DND-41 (cell line): ENCODE data around the gene SNAP25.

Experiments used
- ATAC-seq: fragments of 200-7000 bp; cut with Tn5 transposase; 3 replicates; pipeline ENCODE4 v1.9.1; 2021; ENCODE audit warnings: low read depth; ENCODE audit not compliant: insufficient read depth
- DNase-seq: peaks from one replicate; pipeline ENCODE4 v3.0.0-alpha.2; 2020
- H2AFZ ChIP-seq: 2 replicates; pipeline ENCODE4 v1.6.0; 2012; ENCODE audit warnings: low read depth, low read length
- H3K27ac ChIP-seq: 2 replicates; pipeline ENCODE4 v1.5.1; 2012; ENCODE audit warnings: low read length, inconsistent platforms
- H3K27me3 ChIP-seq: fragments of 200-600 bp; sonication (generic); 2 replicates; pipeline ENCODE4 v1.6.0; 2012; ENCODE audit warnings: low read length, mild to moderate bottlenecking, inconsistent platforms; ENCODE audit not compliant: insufficient read depth, poor library complexity
- H3K36me3 ChIP-seq: 2 replicates; pipeline ENCODE4 v1.5.1; 2012; ENCODE audit warnings: low read length, inconsistent platforms; ENCODE audit not compliant: insufficient read depth
- H3K4me1 ChIP-seq: 2 replicates; pipeline ENCODE4 v1.5.1; 2012; ENCODE audit warnings: mild to moderate bottlenecking, low read length; ENCODE audit not compliant: insufficient read depth
- H3K4me2 ChIP-seq: 2 replicates; pipeline ENCODE4 v1.6.0; 2012; ENCODE audit warnings: mild to moderate bottlenecking, moderate library complexity, low read length, inconsistent platforms; ENCODE audit not compliant: insufficient read depth
- H3K4me3 ChIP-seq, 2 experiments: fragments of 200-600 bp in 1 of 2; shearing (Covaris generic) in 1 of 2; 2 replicates each; pipeline ENCODE4 v1.5.1; 2012 to 2016; ENCODE audit warnings: inconsistent platforms in 2 of 2, low read length in 2 of 2, mild to moderate bottlenecking in 2 of 2, low read depth in 1 of 2, moderate library complexity in 1 of 2
- H3K79me2 ChIP-seq: 2 replicates; pipeline ENCODE4 v1.6.0; 2012; ENCODE audit warnings: low read length, inconsistent platforms; ENCODE audit not compliant: insufficient read depth
- H3K9ac ChIP-seq: 2 replicates; pipeline ENCODE4 v1.6.0; 2012; ENCODE audit warnings: low read depth, mild to moderate bottlenecking, inconsistent platforms, low read length, moderate library complexity
- H3K9me3 ChIP-seq: 2 replicates; pipeline ENCODE4 v1.5.1; 2012; ENCODE audit warnings: low read length, moderate library complexity, mild to moderate bottlenecking, inconsistent platforms; ENCODE audit not compliant: insufficient read depth, severe bottlenecking
- H4K20me1 ChIP-seq: 2 replicates; pipeline ENCODE4 v1.6.0; 2012; ENCODE audit warnings: low read length; ENCODE audit not compliant: insufficient read depth
- EZH2 ChIP-seq: IDR thresholded peaks from 3 replicates; pipeline ENCODE4 v1.6.1; 2012; ENCODE audit warnings: borderline replicate concordance, low read depth, mild to moderate bottlenecking, moderate library complexity, low read length, inconsistent platforms; ENCODE audit not compliant: severe bottlenecking
- TF ChIP-seq, protein P1 (sequence below): IDR thresholded peaks from 2 replicates; pipeline ENCODE4 v1.5.1; 2012; ENCODE audit warnings: borderline replicate concordance, low read length, moderate library complexity, mild to moderate bottlenecking; ENCODE audit not compliant: poor library complexity, severe bottlenecking; ENCODE audit errors: extremely low read depth

Gene SNAP25

DNA sequence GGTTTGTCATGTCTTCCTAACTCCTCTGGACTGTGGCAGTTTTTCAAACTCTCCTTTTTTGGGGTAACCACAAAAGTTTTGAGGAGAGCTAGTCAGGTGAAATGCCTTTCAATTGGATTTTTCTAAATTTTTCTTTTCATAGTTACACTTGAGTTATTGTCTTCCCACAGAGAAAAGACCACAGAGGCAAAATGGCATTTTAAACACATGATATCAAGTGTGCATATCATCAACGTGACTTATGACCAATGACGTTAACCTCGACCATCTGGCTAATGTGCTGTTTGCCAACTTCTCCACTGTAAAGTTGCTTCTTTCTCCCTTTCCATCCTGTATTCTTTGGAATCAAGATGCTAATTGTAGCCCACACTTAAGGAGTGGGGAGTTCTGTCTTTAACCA lies 41.3 kb upstream of the SNAP25 start:
- no peaks in the 10 kb centered on the region for H3K9me3 ChIP-seq
- no peak overlapping the region for H3K4me3 ChIP-seq
- H3K27me3 ChIP-seq: no peaks in the 10 kb centered on the region
- DNase-seq (no peak), ATAC-seq (no peak)
- no peak overlapping the region for H3K4me2 ChIP-seq
- H3K27ac ChIP-seq: no peak overlapping the region
- no peaks in the 10 kb centered on the region for H4K20me1 ChIP-seq
- TF ChIP-seq, protein P1, sequence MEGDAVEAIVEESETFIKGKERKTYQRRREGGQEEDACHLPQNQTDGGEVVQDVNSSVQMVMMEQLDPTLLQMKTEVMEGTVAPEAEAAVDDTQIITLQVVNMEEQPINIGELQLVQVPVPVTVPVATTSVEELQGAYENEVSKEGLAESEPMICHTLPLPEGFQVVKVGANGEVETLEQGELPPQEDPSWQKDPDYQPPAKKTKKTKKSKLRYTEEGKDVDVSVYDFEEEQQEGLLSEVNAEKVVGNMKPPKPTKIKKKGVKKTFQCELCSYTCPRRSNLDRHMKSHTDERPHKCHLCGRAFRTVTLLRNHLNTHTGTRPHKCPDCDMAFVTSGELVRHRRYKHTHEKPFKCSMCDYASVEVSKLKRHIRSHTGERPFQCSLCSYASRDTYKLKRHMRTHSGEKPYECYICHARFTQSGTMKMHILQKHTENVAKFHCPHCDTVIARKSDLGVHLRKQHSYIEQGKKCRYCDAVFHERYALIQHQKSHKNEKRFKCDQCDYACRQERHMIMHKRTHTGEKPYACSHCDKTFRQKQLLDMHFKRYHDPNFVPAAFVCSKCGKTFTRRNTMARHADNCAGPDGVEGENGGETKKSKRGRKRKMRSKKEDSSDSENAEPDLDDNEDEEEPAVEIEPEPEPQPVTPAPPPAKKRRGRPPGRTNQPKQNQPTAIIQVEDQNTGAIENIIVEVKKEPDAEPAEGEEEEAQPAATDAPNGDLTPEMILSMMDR: no peak
- TF ChIP-seq EZH2: no peak
- H3K9ac ChIP-seq: no peak overlapping the region
- H3K79me2 ChIP-seq: no peaks in the 10 kb centered on the region
- no peaks in the 10 kb centered on the region for H3K4me1 ChIP-seq
- no peaks in the 10 kb centered on the region for H3K36me3 ChIP-seq
- H2AFZ ChIP-seq: no peak overlapping the region

DNA sequence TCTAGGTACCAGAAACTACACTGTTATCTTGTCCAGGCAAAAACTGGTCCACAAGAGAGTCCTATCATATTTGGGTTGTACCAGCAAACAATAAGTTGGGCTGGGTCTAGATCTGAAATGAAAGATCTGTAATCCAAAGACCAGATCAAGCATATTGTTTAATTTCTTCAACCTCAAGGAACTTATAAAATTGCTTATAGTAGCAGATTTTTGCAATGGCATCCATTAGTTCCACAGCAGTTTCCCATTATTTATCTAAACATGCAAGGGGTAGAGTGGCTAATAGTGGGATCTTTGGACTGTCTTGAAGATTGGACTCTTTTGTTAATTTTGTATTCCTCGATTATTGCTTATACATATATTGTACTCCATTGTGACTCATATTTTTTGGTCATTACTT lies 40.5 kb upstream of the SNAP25 start:
- Histone ChIP-seq H3K4me1 (no peaks in the 10 kb centered on the region), H3K27ac (no peak overlapping the region), H3K4me3 (no peak overlapping the region), H3K36me3 (no peaks in the 10 kb centered on the region), H3K79me2 (no peaks in the 10 kb centered on the region), H3K9ac (no peak overlapping the region), H2AFZ (no peak overlapping the region), H3K9me3 (no peaks in the 10 kb centered on the region), H3K27me3 (no peaks in the 10 kb centered on the region), H4K20me1 (no peaks in the 10 kb centered on the region), H3K4me2 (no peak overlapping the region)
- DNase-seq (no peak), ATAC-seq (no peak)
- TF ChIP-seq EZH2: no peak
- TF ChIP-seq, protein P1: no peak

DNA sequence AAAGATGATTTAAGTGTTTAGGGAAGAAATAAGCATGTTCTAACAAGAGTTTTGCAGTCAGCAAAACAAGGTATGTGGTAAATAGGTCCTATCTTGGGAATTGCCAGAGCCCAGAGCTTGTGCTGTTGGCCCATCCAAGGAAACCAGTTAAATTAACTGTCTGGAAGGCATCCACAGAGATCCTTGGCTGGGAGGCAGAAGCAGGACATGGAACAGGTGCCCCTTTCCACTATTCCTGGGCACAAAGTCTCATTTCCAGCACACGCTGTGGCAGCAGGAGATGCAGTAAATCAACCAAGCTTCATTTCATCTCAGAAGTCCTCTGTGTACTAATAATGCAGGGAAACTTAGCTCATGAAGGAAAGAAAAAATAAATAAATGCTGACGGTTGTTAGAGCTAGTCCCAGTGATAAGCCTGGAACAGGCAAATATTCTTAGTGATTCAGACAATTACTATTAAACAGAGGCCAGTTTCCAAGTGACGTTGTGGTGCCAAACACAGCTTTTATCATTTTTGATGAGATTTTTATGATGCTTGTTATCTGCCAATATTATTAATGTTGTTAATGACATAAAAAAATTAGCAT lies 39.8 kb upstream of the SNAP25 start:
- H3K4me2 ChIP-seq: no peak overlapping the region
- ATAC-seq (no peak), DNase-seq (no peak)
- no peaks in the 10 kb centered on the region for H3K27me3 ChIP-seq
- H2AFZ ChIP-seq: no peak overlapping the region
- H3K4me1 ChIP-seq: no peaks in the 10 kb centered on the region
- H3K36me3 ChIP-seq: no peaks in the 10 kb centered on the region
- H3K9ac ChIP-seq: no peak overlapping the region
- no peaks in the 10 kb centered on the region for H3K79me2 ChIP-seq
- H3K27ac ChIP-seq: no peak overlapping the region
- no peak overlapping the region for H3K4me3 ChIP-seq
- H3K9me3 ChIP-seq: no peaks in the 10 kb centered on the region
- TF ChIP-seq, protein P1: no peak
- no peak for TF ChIP-seq EZH2
- no peaks in the 10 kb centered on the region for H4K20me1 ChIP-seq
